Testis (tissue), 3 donors: ENCODE data around the gene IL17REL. TPM values are rescaled to one million over a fixed set of nuclear protein-coding genes. Genes with fewer than 3 reads are reported as not detected.

Experiments
- DNase-seq: peaks from one replicate; pipeline ENCODE4 v3.0.0-alpha.2; 2019
- H3K27ac ChIP-seq, 2 donors: fragments of 200-600 bp; sonication (generic); one replicate each; pipeline ENCODE4 v1.5.1; 2019
- H3K27me3 ChIP-seq: fragments of 200-600 bp; sonication (generic); one replicate; pipeline ENCODE4 v1.5.1; 2019
- H3K36me3 ChIP-seq: fragments of 200-600 bp; sonication (generic); one replicate; pipeline ENCODE4 v1.5.1; 2017; ENCODE audit warnings: low read depth; ENCODE audit errors: missing control alignments
- H3K4me1 ChIP-seq: fragments of 200-600 bp; sonication (generic); one replicate; pipeline ENCODE4 v1.5.1; 2019
- H3K4me3 ChIP-seq, 2 donors: fragments of 200-600 bp; sonication (generic); one replicate each; pipeline ENCODE4 v1.5.1; 2017 to 2019
- H3K9me3 ChIP-seq: fragments of 200-600 bp; sonication (generic); one replicate; pipeline ENCODE4 v1.5.1; 2017
- POLR2A ChIP-seq: fragments of 450-650 bp; IDR thresholded peaks from one replicate; pipeline ENCODE4 v1.6.1; 2017; ENCODE audit warnings: antibody characterized with exemption, mild to moderate bottlenecking, moderate library complexity
- WGBS, 2 donors: methylation state at CpG; one replicate each; pipeline ENCODE4 v1.1.5; 2018; 5-methylcytosine and 5-hydroxymethylcytosine counted together
- intact Hi-C: fragments of 100-400 bp; cut with DNase I; formaldehyde crosslinking; loops from one replicate; pipeline ENCODE4 v1.15.1; 2023; ENCODE audit warnings: low total_unique reads
- polyA plus RNA-seq: library from polyadenylated mRNA; stranded (reverse); fragments of 350-450 nt; fragmentation: Illumina TruSeq; extraction: RNeasy Lipid Tissue Mini Kit (QIAGEN cat#74804); gene quantifications from one replicate; pipeline ENCODE4 v1.2.3, GENCODE V29; 2014; ENCODE audit warnings: low read depth, low replicate concordance; ENCODE audit not compliant: insufficient read depth
- total RNA-seq, 2 donors: library from RNA; depleted of rRNA; stranded (reverse); fragments of >200 nt; gene quantifications; one replicate each; pipeline ENCODE4 v1.2.3, GENCODE V29; 2016
- TF ChIP-seq, protein P1 (sequence below), 3 experiments: fragments of 450-650 bp in 2 of 3; fragments of 200-600 bp in 1 of 3; sonication (generic) in 1 of 3; IDR thresholded peaks; one replicate each; pipeline ENCODE4 v1.5.1; 2016 to 2019; ENCODE audit warnings: antibody characterized with exemption in 3 of 3, mild to moderate bottlenecking in 2 of 3, moderate library complexity in 1 of 3

Gene IL17REL
- total and polyA plus RNA-seq, 3 donors from 2014 or later, result 0.25 to 0.55 (median 0.30) TPM

GRCh38 chr22:50034126-50035081 is 21.8 kb upstream of the IL17REL start:
- TF ChIP-seq, protein P1, sequence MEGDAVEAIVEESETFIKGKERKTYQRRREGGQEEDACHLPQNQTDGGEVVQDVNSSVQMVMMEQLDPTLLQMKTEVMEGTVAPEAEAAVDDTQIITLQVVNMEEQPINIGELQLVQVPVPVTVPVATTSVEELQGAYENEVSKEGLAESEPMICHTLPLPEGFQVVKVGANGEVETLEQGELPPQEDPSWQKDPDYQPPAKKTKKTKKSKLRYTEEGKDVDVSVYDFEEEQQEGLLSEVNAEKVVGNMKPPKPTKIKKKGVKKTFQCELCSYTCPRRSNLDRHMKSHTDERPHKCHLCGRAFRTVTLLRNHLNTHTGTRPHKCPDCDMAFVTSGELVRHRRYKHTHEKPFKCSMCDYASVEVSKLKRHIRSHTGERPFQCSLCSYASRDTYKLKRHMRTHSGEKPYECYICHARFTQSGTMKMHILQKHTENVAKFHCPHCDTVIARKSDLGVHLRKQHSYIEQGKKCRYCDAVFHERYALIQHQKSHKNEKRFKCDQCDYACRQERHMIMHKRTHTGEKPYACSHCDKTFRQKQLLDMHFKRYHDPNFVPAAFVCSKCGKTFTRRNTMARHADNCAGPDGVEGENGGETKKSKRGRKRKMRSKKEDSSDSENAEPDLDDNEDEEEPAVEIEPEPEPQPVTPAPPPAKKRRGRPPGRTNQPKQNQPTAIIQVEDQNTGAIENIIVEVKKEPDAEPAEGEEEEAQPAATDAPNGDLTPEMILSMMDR (IDR thresholded peaks at IDR 0.05), result no peak
- no peak for TF ChIP-seq POLR2A
- intact Hi-C loops, result no loop called here

DNA sequence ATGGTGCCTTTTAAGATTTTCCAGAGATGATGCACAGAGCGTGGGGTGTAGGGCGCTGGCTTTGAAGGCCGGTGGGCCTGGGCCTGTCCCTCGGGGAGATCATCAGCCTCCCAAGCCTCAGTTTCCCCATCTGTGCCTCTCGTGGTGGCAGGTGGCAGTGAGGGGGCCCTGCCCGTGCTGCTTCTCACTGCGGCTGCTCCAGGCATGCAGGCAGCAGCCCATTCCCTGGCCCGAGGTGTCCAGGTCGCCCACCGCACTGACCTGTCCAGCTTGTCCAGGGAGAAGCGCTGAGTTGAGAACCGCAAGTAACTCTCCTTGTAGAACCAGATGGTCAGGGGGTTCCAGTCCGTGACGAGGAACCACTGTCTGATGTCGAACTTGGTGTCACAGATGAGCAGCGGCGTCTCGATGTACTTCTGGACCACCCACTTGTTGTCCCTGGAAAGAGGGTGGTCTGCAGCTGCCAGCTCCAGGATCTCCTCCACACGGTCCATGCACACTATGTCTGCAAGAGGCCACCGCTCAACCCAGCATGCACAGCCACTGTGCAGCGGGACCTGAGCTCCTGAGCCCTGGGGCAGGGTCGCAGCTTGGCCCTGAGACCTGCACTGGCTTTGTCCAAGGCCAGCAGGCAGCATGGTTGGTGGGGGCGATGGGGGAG is 20.5 kb upstream of the IL17REL start:
- Histone ChIP-seq H3K9me3 (no peaks in the 10 kb centered on the region), H3K4me1 (peaks cover 3% of the 10 kb centered on the region), H3K36me3 (no peaks in the 10 kb centered on the region), H3K27ac (no peak overlapping the region), H3K4me3 (no peak overlapping the region), H3K27me3 (no peaks in the 10 kb centered on the region)
- no peak for DNase-seq
- TF ChIP-seq, protein P1 (IDR thresholded peaks at IDR 0.05), result no peak
- WGBS, 2 donors, result 84 to 94% methylated on average over 7 to 23 of the region's 23 CpGs
- intact Hi-C loops, result no loop called here

More at GRCh38 chr22:50034126-50035081, 21.8 kb upstream of the IL17REL start:
- no peak for DNase-seq
- 60 to 78% methylated on average over 13 to 43 of the region's 43 CpGs for WGBS, 2 donors
- Histone ChIP-seq H3K36me3 (no peaks in the 10 kb centered on the region), H3K9me3 (no peaks in the 10 kb centered on the region), H3K4me3 (no peak overlapping the region), H3K27me3 (no peaks in the 10 kb centered on the region), H3K4me1 (peaks cover 3% of the 10 kb centered on the region), H3K27ac (no peak overlapping the region)

DNA sequence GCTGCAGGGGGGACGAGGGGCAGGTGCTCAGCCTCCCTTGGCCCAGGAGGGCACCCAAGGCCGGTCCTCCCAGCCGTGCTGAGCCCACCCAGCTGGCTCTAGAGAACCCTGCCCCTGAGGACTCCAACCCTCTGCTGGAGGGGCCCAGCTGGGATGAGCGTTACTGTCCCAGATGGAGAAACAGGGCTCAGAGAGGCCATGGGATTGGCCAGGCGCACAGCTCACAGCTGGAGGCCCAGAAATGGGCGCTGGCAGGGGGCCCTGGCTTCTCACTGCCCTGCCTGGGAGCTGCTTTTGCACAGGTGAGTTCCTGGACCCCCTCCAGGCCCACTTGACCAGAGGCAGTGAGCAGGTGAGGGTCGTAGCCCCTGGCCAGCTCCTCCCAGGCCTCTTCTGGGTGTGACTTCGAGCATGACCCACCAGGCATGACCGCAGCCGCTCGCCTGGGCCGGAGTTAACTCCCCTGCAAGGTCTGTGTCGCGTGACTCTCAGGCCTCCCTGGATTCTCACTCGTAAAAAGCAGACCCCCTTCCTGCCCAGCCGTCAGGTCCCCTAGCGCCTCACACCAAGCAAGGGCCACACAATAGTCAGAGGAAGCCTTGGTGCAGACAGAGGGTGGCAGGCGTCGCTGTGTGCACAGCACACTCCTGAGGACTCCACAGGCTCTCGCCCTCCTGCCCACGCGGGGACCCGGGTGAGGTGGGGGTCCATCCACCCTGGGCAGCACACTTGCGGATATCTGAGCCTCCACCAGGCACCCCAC is 19.7 kb upstream of the IL17REL start:
- intact Hi-C loops, result no loop called here
- DNase-seq, result no peak
- Histone ChIP-seq H3K27ac (no peak overlapping the region), H3K4me3 (no peak overlapping the region), H3K36me3 (no peaks in the 10 kb centered on the region), H3K27me3 (no peaks in the 10 kb centered on the region), H3K9me3 (no peaks in the 10 kb centered on the region), H3K4me1 (peaks cover 3% of the 10 kb centered on the region)
- WGBS, 2 donors, result 86 to 93% methylated on average over 13 to 24 of the region's 24 CpGs
- TF ChIP-seq, protein P1 (IDR thresholded peaks at IDR 0.05), result no peak
- TF ChIP-seq POLR2A, result no peak

- DNase-seq, result no peak
- H3K36me3 ChIP-seq, result no peaks in the 10 kb centered on the region
- WGBS, 2 donors, result 82 to 86% methylated on average over 36 to 49 of the region's 49 CpGs
- H3K4me1 ChIP-seq, result peaks cover 3% of the 10 kb centered on the region
- H3K4me3 ChIP-seq, result no peak overlapping the region
- H3K27ac ChIP-seq, result no peak overlapping the region
- no peaks in the 10 kb centered on the region for H3K27me3 ChIP-seq
- no peaks in the 10 kb centered on the region for H3K9me3 ChIP-seq
- TF ChIP-seq POLR2A, result no peak
- TF ChIP-seq, protein P1 (IDR thresholded peaks at IDR 0.05), result no peak
- intact Hi-C loops, result loop anchor here (2.0 kb wide), 1 partner anchor 103 kb away; no protein-coding TSS in a partner anchor
These were observed 18.9 kb upstream of the IL17REL start for GRCh38 chr22:50031189-50032091.
